Endometrial microvascular endothelial cells (primary cell): Measurements from ENCODE around the gene THADA. TPM values are rescaled to one million over a fixed set of nuclear protein-coding genes. Genes with fewer than 3 reads are reported as not detected.
"Not testable (repeated sequence)": the region's sequence is repeated elsewhere in the genome, so short reads cannot be mapped to it uniquely, and the experiment has no call there.

Source experiments
- in situ Hi-C: cut with HindIII; loops from 2 replicates; pipeline ENCODE4 v1.10.0; 2017; ENCODE audit warnings: low sequenced_read_pairs, low pct_unique_long_range_greater_than_20kb; ENCODE audit errors: inconsistent ontology term
- total RNA-seq: library from RNA; depleted of rRNA; stranded (reverse); fragments of >200 nt; gene quantifications from one replicate; pipeline ENCODE4 v1.2.3, GENCODE V29; 2015; ENCODE audit errors: inconsistent ontology term

Gene THADA
- total RNA-seq, result 24.1 TPM

GRCh38 chr2:43595603-43596412, at the start of gene THADA:
Gene THADA, minus strand, starts transcription at chr2:43596038. Its CDS starts 3,646 bp downstream, at chr2:43592392.
- in situ Hi-C loops, result no loop called here

- in situ Hi-C loops, result no loop called here
These were observed 47.8 kb upstream of the THADA start for GRCh38 chr2:43643680-43644079.

- in situ Hi-C loops, result no loop called here
These were observed 46.5 kb upstream of the THADA start for GRCh38 chr2:43642363-43642762.

- in situ Hi-C loops, result no loop called here
These were observed 41.4 kb upstream of the THADA start, which contains the start of gene PLEKHH2 for GRCh38 chr2:43637030-43637803. Gene PLEKHH2, plus strand, starts transcription at chr2:43637260. Its CDS starts 7,414 bp downstream, at chr2:43644674.

GRCh38 chr2:43636621-43637020, 40.8 kb upstream of the THADA start:
- in situ Hi-C loops, result no loop called here

GRCh38 chr2:43636153-43636552, 40.3 kb upstream of the THADA start:
- in situ Hi-C loops, result not testable (repeated sequence)

- in situ Hi-C loops, result no loop called here
These were observed 38.9 kb upstream of the THADA start for GRCh38 chr2:43634604-43635306.

GRCh38 chr2:43631618-43632317, 35.9 kb upstream of the THADA start:
- in situ Hi-C loops, result no loop called here

GRCh38 chr2:43622931-43623451, 27.2 kb upstream of the THADA start:
- in situ Hi-C loops, result no loop called here

- in situ Hi-C loops, result no loop called here
These were observed 23.7 kb upstream of the THADA start for GRCh38 chr2:43619511-43619910.

- in situ Hi-C loops, result no loop called here
These were observed 21.3 kb upstream of the THADA start for GRCh38 chr2:43616967-43617680.

- in situ Hi-C loops, result no loop called here
These were observed 17.1 kb upstream of the THADA start for GRCh38 chr2:43612944-43613343.

- in situ Hi-C loops, result no loop called here
These were observed 16.4 kb upstream of the THADA start for GRCh38 chr2:43611987-43612894.

GRCh38 chr2:43610361-43610760, 14.5 kb upstream of the THADA start:
- in situ Hi-C loops, result no loop called here

GRCh38 chr2:43609290-43609918, 13.6 kb upstream of the THADA start:
- in situ Hi-C loops, result no loop called here

GRCh38 chr2:43605851-43606250, 10.0 kb upstream of the THADA start:
- in situ Hi-C loops, result no loop called here
